KOPT-K1 (cell line): ENCODE results near the gene NPAS3.

Experiments used
- H3K27ac ChIP-seq: fragments of 200-600 bp; sonication (generic); 2 replicates; pipeline ENCODE4 v1.5.1; 2016; ENCODE audit warnings: antibody characterized with exemption, mild to moderate bottlenecking, low read depth, low read length; ENCODE audit not compliant: poor library complexity, severe bottlenecking
- H3K36me3 ChIP-seq: fragments of 200-600 bp; sonication (generic); 2 replicates; pipeline ENCODE4 v1.5.1; 2017; ENCODE audit warnings: antibody characterized with exemption, mild to moderate bottlenecking, low read length, moderate library complexity; ENCODE audit not compliant: insufficient read depth
- H3K9me3 ChIP-seq: fragments of 200-600 bp; sonication (generic); 2 replicates; pipeline ENCODE4 v1.5.1; 2017; ENCODE audit warnings: antibody characterized with exemption, low read length, mild to moderate bottlenecking; ENCODE audit not compliant: insufficient read depth, poor library complexity, severe bottlenecking

The NPAS3 gene

DNA sequence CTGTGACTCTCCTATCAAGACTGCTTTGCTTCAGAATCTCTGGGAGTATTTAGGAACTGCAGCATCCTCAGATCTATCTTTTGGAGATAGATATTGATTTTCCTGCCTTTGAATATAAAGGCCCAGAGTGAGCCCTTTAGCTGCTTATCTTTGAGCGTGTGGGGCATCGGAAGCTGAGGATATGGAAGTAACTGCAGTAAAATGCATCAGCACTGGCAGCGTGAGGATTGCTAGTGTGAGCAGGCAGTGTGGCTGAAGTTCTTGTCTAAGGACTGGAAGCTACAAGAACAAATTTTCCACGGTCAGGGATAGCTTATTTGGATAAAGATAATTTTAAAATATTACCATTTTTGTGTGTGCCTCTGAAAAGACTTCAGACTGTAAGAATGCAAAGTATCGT lies 474.7 kb downstream of the NPAS3 start:
- Histone ChIP-seq H3K36me3 (no peaks in the 10 kb centered on the region), H3K27ac (no peak overlapping the region), H3K9me3 (no peaks in the 10 kb centered on the region)

DNA sequence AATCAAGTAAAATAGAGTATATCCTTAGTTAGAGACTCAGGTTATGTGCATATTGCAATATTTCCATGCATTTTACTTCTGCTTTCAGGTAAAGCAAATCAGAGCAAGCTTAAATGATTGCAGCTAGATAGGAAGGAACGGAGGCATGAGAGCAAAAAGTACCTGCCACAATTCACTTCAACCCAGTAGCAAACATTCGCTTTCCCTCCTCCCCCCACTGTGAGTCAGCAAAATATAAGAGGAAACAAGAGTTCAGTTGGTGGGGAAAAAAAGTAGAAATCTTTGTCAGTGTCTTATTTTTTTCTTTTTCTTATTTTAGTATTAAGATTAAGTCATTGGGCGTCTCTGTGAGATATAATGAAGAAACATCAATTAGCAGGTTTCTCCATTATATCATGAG lies 475.4 kb downstream of the NPAS3 start:
- Histone ChIP-seq H3K36me3 (no peaks in the 10 kb centered on the region), H3K27ac (no peak overlapping the region), H3K9me3 (no peaks in the 10 kb centered on the region)

DNA sequence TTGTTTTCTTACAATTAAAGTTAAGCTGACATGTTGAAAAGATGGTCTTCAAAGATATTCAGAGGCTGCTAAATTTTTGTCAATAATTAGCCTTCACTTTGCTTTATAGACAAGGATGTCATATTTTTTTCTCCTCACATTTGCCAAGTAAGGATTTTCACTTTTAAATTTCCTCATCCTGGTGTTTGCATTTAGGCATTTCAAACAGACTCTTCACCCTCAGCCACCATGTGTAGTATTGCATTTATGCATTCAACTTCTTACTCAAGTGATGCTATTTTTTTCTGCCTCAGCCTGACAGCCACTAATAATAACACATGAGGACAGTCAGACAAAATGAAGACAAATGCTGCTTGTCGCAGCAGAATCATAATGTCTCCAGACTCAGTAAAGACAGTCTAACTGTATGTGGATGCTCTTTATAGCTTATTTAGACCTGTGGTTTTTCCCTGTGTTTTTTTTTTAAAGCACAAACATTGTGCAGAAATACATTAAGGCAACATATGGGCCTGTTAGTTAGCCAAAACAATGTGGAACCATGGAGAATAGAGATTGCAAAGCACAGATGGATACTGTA lies 481.5 kb downstream of the NPAS3 start:
- no peak overlapping the region for H3K27ac ChIP-seq
- H3K36me3 ChIP-seq = no peaks in the 10 kb centered on the region
- H3K9me3 ChIP-seq = no peaks in the 10 kb centered on the region

DNA sequence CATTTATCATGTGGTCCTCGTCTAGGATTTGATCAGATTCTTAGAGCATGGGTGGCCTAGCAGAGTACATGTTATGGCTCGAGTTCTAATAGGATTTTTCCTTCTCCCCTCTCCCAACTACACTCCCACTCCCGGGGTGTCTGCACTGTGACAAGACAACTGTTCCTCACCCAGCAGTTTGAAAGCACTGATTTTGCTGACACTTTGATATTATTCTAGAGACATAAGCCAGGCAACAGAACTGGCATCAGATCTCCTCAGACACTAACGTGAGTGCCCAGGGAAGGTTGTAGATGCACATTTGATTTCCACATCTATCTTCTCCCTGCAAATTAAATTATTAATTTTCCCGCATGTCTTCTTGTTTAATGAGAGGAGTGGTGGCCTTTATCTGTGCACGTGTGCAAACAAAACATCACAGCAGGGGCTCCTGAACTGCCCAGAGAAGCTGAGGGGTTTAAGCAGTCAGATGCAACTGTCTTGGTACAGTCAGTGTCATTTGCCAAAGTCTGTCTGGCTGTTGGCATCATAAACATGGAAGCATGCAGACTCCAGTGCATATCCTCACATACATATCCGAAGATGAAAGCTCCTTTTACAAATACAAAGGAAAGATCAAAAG lies 491.8 kb downstream of the NPAS3 start:
- Histone ChIP-seq H3K27ac (no peak overlapping the region), H3K9me3 (no peaks in the 10 kb centered on the region), H3K36me3 (no peaks in the 10 kb centered on the region)

DNA sequence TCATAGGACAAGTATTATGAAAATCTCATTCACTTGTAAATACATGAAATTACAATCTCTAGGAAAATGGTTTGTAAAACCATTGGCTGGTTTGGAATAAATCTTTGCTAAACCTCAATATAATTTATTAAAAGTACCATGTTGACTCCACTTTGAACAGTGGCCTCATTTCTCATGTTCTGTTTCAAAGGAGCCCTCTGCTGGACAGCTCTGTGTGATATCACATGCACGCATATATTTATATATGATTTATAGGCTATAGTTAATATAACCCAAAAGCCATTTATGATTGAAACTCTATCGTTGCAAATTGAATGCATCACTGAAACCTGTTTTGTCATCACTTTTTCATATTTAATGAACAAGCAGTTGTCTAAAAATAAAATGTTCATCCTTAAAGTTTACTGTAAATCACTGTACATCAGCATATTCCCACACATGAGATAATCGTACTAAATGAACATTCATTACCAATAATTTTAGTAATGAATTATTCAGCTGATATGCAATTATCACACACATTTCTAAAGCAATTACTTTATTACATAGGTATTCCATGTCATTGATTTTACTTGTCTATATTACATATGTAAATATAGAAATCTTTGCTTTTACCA lies 493.8 kb downstream of the NPAS3 start:
- Histone ChIP-seq H3K9me3 (no peaks in the 10 kb centered on the region), H3K36me3 (no peaks in the 10 kb centered on the region), H3K27ac (no peak overlapping the region)

DNA sequence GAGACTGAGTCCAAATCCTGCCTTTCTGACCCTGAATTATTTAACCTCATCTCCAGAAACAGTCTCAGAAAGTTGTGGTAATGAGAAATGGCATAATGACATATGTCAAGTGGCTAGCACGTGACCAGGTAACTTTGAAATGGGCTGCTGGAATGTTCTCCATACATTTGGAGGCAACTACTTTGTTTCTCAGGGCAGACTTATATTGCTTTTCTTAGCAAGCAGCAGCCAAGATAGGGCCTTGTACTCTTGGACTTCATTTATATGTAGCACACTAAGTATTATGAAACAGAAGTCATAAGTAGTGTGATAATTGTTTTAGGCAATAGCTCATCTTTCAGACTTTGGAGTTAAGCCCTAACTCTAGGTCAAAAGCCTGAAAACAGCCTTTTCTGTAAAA lies 494.7 kb downstream of the NPAS3 start:
- H3K9me3 ChIP-seq = no peaks in the 10 kb centered on the region
- H3K27ac ChIP-seq = no peak overlapping the region
- H3K36me3 ChIP-seq = no peaks in the 10 kb centered on the region

DNA sequence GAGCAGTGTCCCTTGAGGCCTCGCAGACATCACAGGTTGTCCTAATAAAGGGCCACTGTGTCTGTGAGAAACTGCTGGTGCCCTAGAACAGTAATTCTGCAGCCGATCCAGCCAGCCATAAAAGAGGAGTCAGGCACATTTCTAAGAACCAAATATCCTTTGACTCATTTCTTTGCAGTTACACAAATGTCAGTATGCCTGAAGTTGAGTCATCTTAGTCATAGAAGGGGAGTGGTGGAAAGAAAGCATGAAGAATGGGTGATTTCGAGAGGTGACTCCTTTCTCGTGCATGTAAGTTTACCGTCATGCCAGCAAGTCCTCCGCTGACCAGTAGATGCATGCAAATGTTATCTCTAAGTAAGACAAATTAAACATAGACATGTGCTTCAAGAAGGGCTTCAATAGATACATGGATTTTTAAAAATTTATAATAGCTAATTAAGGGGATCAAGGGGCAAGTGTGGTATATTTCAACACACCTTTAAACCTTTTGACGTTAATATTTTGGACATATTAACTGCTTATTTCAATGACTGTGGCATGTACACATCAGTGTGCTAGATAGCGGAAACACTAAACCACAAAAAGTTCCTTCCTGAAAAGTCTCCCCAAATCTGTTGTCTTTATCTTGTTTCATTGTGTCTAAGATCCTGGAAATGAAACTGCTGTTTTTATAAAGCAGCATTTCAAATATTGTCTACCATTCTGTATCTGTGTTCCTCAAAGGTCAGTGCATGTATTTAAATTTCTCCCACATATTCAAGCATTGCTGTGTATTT lies 497.4 kb downstream of the NPAS3 start:
- Histone ChIP-seq H3K27ac (no peak overlapping the region), H3K9me3 (no peaks in the 10 kb centered on the region)

DNA sequence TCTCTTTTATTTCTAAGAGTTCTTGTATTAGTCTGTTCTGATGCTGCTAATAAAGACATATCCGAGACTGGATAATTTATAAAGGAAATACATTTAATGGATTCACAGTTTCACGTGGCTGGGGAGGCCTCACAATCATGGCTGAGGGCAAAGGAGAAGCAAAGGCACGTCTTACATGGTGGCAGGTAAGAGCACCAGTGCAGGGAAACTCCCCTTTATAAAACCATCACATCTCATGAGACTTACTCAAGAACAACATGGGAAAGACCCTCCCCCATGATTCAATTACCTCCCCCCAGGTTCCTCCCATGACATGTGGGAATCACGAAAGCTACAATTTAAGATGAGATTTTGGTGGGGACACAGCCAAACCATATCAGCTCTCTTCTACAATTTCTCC lies 503.0 kb downstream of the NPAS3 start:
- Histone ChIP-seq H3K27ac (no peak overlapping the region), H3K9me3 (peaks cover 6% of the 10 kb centered on the region), H3K36me3 (no peaks in the 10 kb centered on the region)

More for the DNA sequence above, 497.4 kb downstream of the NPAS3 start:
- no peaks in the 10 kb centered on the region for H3K36me3 ChIP-seq

DNA sequence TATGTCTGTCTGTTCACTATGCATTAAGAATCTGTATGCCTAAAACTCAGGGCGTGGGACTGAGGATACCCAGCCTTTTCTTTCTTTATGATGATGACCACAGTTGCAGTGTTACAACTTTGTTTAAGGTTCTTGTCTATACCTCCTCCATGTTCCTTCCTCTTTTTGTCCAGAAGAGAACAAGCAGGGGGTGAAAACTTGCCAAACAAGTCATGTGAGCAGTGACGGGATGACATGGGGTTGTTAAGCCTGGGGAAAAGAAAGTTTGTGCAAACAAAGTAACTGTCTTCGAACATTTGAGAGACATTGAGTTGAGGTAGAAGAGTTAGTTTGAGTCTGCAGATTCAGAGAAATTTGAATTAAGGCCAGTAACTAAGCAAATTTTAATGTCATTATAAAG lies 505.5 kb downstream of the NPAS3 start:
- H3K27ac ChIP-seq = no peak overlapping the region
- no peaks in the 10 kb centered on the region for H3K36me3 ChIP-seq
- H3K9me3 ChIP-seq = peaks cover 6% of the 10 kb centered on the region

DNA sequence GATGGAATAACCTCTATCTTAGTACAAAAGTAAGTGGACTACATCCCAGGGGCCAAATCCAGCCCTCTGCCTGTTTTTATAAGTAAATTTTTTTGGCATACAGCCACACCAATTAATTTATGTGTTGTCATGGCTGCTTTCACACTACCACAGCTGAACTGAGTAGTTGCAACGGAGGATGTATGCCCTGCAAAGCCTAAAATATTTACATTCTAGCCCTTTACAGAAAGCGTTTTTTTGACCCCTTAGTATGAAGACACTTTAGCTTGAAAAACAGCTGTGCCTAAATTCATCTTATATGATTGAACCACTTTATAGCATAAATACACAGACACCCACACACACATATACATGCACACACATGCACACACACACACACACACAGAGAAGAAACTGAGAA lies 510.6 kb downstream of the NPAS3 start:
- Histone ChIP-seq H3K9me3 (no peaks in the 10 kb centered on the region), H3K27ac (no peak overlapping the region), H3K36me3 (no peaks in the 10 kb centered on the region)

DNA sequence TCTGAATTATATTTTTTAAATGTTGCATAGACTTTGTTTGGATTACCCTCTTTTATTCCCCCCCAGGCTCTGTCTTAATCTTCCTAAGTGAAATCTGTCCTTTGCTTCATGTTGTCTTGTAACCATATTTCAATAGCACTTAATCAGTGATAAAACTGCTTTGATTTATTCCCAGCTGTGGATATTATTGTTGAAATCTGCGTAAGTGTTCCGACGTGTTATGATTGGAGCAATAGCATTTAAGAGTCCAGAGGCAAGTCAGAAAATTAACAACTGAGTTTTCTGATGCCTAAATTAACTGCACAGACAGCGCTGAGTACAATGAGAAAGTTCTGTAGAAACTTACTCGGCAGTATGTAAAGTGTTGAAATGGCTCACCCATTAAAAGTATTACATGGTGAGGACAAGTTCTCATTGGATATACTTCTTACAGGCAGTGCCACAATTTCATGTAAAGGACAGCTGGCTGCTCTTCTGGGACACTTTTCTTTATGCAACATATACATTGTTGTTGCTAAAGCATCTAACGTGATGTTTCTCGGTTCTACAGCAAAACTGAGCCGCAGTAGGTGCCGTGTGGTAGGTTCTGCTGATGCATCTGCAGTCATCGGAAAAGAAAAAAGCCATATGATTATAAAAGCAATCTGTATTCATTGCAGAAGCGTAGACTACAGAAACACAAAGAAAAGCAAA lies 511.2 kb downstream of the NPAS3 start:
- H3K36me3 ChIP-seq = no peaks in the 10 kb centered on the region
- no peaks in the 10 kb centered on the region for H3K9me3 ChIP-seq
- no peak overlapping the region for H3K27ac ChIP-seq

DNA sequence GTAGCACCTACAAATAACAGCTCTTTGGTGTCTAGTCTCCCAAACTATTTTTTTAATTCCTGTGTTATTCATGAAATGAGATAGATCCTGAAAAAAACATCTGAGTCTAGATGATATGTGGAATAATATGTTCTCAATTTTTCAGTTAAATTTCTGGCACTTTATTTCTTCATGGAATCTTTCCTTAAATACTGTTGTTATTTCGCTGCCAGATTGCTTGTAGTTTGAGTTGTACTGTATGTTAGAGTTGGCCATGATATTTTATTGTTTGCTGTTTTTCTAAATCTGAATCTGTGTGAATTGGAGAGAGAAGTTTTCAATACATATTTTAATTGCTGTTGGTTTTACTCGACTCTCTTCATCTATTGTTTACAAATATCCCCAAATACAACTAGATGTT lies 511.7 kb downstream of the NPAS3 start:
- no peaks in the 10 kb centered on the region for H3K9me3 ChIP-seq

DNA sequence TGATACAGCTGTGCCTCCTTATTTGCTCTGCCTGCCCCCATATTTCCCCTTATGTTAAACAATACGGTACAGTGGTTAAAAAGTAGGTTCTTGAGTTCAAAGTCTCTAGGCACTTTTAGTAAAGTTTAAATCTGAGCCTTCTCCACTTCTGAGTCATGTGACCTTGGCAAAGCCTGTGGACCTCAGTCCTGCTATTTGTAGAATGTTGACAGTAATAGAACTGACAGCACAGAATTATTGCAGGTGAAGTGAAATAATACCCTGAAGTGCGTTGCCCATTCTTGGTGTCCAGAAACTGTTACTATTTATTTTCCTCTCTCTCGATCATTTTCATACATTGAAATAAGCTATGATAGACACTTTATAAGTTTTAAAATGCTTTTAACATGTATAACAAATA lies 512.5 kb downstream of the NPAS3 start:
- Histone ChIP-seq H3K36me3 (no peaks in the 10 kb centered on the region), H3K9me3 (no peaks in the 10 kb centered on the region), H3K27ac (no peak overlapping the region)

More for the DNA sequence above, 511.7 kb downstream of the NPAS3 start:
- Histone ChIP-seq H3K27ac (no peak overlapping the region), H3K36me3 (no peaks in the 10 kb centered on the region)

DNA sequence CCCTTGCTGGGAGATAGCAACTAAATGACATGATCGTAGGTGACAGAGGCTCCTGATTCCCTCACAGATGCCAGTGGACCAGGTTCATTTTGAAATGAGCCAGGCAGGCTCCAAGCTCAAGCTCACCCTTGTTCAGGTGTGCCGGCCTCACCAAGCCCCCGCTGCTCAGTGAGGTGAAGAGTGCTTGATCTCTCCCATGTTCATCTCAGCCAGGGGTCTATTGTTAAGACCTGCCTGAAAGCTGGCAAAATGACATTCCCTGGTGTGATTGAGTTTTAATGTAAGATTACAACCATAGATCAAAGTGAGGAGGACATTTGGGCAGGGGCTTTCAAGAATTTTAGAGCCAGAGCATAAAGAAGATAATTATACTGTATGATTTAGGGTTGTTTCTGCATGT lies 514.3 kb downstream of the NPAS3 start:
- Histone ChIP-seq H3K9me3 (no peaks in the 10 kb centered on the region), H3K27ac (no peak overlapping the region), H3K36me3 (no peaks in the 10 kb centered on the region)

DNA sequence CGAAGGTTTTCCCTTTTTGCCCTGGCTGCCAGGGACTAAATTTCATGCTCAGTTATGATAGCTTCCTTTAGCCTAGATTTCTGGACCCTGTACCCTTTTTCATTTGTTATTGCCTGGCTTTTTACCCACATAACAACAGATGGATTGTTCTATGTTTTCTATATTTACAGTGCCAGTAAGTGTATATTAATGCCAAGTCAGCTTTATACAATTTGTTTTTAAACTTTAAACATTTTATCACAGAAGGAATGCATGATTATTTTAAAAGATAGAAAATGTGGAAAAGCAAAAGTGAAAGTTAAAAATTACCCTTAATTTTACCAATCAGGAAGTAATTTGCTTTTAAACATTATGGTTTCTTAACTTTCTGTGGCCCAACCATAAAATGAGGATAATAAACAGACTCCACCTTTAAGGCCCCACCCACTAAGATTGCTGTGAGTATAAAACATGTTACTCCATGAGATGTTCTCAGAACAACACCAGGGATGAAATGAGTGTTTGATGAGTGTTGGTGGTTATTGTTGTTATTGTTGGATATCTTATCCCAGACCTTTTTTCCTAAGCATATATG lies 515.4 kb downstream of the NPAS3 start:
- H3K27ac ChIP-seq = no peak overlapping the region
- no peaks in the 10 kb centered on the region for H3K36me3 ChIP-seq
- no peaks in the 10 kb centered on the region for H3K9me3 ChIP-seq
